ENCODE results near the gene CFAP126.

CFAP126 gene

GRCh38 chr1:161359291-161359690 lies 8.4 kb downstream of the CFAP126 start:
- no peak for DNase-seq (ENCODE audit: low read depth)
- H3K4me3 ChIP-seq (ENCODE audit: low read depth, low read length), result no peak overlapping the region
- TF ChIP-seq, protein P1, sequence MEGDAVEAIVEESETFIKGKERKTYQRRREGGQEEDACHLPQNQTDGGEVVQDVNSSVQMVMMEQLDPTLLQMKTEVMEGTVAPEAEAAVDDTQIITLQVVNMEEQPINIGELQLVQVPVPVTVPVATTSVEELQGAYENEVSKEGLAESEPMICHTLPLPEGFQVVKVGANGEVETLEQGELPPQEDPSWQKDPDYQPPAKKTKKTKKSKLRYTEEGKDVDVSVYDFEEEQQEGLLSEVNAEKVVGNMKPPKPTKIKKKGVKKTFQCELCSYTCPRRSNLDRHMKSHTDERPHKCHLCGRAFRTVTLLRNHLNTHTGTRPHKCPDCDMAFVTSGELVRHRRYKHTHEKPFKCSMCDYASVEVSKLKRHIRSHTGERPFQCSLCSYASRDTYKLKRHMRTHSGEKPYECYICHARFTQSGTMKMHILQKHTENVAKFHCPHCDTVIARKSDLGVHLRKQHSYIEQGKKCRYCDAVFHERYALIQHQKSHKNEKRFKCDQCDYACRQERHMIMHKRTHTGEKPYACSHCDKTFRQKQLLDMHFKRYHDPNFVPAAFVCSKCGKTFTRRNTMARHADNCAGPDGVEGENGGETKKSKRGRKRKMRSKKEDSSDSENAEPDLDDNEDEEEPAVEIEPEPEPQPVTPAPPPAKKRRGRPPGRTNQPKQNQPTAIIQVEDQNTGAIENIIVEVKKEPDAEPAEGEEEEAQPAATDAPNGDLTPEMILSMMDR (IDR thresholded peaks at IDR 0.05; ENCODE audit: low read depth, low read length), result no peak
- TF ChIP-seq, protein P2, sequence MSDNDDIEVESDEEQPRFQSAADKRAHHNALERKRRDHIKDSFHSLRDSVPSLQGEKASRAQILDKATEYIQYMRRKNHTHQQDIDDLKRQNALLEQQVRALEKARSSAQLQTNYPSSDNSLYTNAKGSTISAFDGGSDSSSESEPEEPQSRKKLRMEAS (IDR thresholded peaks at IDR 0.05; ENCODE audit: low read depth, low read length), result no peak
- TF ChIP-seq POLR2A (IDR thresholded peaks at IDR 0.05; ENCODE audit: extremely low read depth, insufficient read length) (no peak), MYC (IDR thresholded peaks at IDR 0.05; ENCODE audit: low read depth, low read length) (no peak)

GRCh38 chr1:161357073-161357472 lies 10.6 kb downstream of the CFAP126 start:
- DNase-seq (ENCODE audit: low read depth), result no peak
- TF ChIP-seq POLR2A (IDR thresholded peaks at IDR 0.05; ENCODE audit: extremely low read depth, insufficient read length) (no peak), MYC (IDR thresholded peaks at IDR 0.05; ENCODE audit: low read depth, low read length) (no peak)
- TF ChIP-seq, protein P2 (IDR thresholded peaks at IDR 0.05; ENCODE audit: low read depth, low read length), result no peak
- TF ChIP-seq, protein P1 (IDR thresholded peaks at IDR 0.05; ENCODE audit: low read depth, low read length), result no peak
- H3K4me3 ChIP-seq (ENCODE audit: low read depth, low read length), result no peak overlapping the region

DNA sequence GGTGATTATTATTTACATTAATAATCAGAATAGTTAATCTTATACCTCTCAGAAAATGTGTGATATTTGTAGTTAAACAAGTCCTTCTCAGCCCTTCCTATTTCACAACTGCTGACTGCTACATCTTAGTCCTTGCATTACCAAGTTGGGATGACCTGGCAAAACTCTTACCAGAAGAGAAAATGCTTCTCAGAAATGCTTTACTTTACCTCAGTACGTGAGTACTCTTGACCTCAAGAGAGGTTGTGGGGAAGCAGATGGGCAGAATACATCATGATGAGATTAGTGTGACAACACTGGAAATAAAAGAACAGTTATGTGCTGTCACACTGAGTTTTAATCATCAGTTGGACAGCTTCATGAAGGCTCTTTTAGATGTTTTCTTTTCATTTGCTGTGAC lies 16.2 kb downstream of the CFAP126 start:
- TF ChIP-seq, protein P1 (IDR thresholded peaks at IDR 0.05; ENCODE audit: low read depth, low read length), result no peak
- TF ChIP-seq POLR2A (IDR thresholded peaks at IDR 0.05; ENCODE audit: extremely low read depth, insufficient read length) (no peak), MYC (IDR thresholded peaks at IDR 0.05; ENCODE audit: low read depth, low read length) (no peak)
- TF ChIP-seq, protein P2 (IDR thresholded peaks at IDR 0.05; ENCODE audit: low read depth, low read length), result no peak

DNA sequence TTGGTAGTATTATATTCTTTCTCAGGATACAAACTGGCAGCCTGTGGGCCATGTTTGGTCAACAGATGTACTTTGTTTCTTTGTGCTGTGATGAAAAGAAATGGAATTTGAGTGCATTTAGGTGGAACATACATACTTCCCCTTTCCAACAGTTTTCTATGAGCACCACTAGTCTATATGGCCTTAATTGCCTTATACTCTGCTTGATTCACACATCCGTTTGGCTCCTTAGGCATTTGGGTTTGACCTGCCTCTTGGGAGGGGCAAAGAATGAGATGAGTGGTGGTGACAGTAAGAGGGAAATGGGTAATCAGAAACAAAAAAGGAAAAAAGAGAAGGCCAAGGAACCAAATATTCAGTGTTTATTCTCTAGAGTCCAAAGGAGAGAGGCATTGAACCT lies 17.0 kb downstream of the CFAP126 start:
- no peak for DNase-seq (ENCODE audit: low read depth)
- no peak overlapping the region for H3K4me3 ChIP-seq (ENCODE audit: low read depth, low read length)
- TF ChIP-seq, protein P2 (IDR thresholded peaks at IDR 0.05; ENCODE audit: low read depth, low read length), result no peak
- TF ChIP-seq MYC (IDR thresholded peaks at IDR 0.05; ENCODE audit: low read depth, low read length), result no peak
- no peak for TF ChIP-seq POLR2A (IDR thresholded peaks at IDR 0.05; ENCODE audit: extremely low read depth, insufficient read length)
- TF ChIP-seq, protein P1 (IDR thresholded peaks at IDR 0.05; ENCODE audit: low read depth, low read length), result no peak

More for the DNA sequence above, 16.2 kb downstream of the CFAP126 start:
- H3K4me3 ChIP-seq (ENCODE audit: low read depth, low read length), result no peak overlapping the region
- no peak for DNase-seq (ENCODE audit: low read depth)

- no peak overlapping the region for H3K4me3 ChIP-seq (ENCODE audit: low read depth, low read length)
- DNase-seq (ENCODE audit: low read depth), result no peak
- TF ChIP-seq, protein P2 (IDR thresholded peaks at IDR 0.05; ENCODE audit: low read depth, low read length), result no peak
- TF ChIP-seq, protein P1 (IDR thresholded peaks at IDR 0.05; ENCODE audit: low read depth, low read length), result no peak
Observed at GRCh38 chr1:161342821-161343220, 24.9 kb downstream of the CFAP126 start.

GRCh38 chr1:161342177-161342576 lies 25.5 kb downstream of the CFAP126 start:
- H3K4me3 ChIP-seq (ENCODE audit: low read depth, low read length), result no peak overlapping the region
- TF ChIP-seq POLR2A (IDR thresholded peaks at IDR 0.05; ENCODE audit: extremely low read depth, insufficient read length), result no peak
- no peak for TF ChIP-seq MYC (IDR thresholded peaks at IDR 0.05; ENCODE audit: low read depth, low read length)
- TF ChIP-seq, protein P1 (IDR thresholded peaks at IDR 0.05; ENCODE audit: low read depth, low read length), result no peak
- TF ChIP-seq, protein P2 (IDR thresholded peaks at IDR 0.05; ENCODE audit: low read depth, low read length), result no peak
- no peak for DNase-seq (ENCODE audit: low read depth)
